PC-3 (cell line): ENCODE measurements around the gene BAIAP2L1.

ENCODE experiments used
- CTCF ChIP-seq: fragments of 300-600 bp; sonication (generic); conservative IDR thresholded peaks from 2 replicates; pipeline ENCODE4 v1.5.1; 2017; ENCODE audit warnings: antibody characterized with exemption, low read depth, mild to moderate bottlenecking, low read length
- EZH2 ChIP-seq: fragments of 300-600 bp; sonication (generic); IDR thresholded peaks from one replicate; pipeline ENCODE4 v1.6.1; 2017; ENCODE audit warnings: antibody characterized with exemption, mild to moderate bottlenecking, low read length; ENCODE audit not compliant: unreplicated experiment
- EZH2phosphoT487 ChIP-seq: fragments of 300-600 bp; sonication (generic); IDR thresholded peaks from 2 replicates; pipeline ENCODE4 v1.6.1; 2018; ENCODE audit warnings: mild to moderate bottlenecking, antibody characterized with exemption, low read length, borderline replicate concordance

DNA sequence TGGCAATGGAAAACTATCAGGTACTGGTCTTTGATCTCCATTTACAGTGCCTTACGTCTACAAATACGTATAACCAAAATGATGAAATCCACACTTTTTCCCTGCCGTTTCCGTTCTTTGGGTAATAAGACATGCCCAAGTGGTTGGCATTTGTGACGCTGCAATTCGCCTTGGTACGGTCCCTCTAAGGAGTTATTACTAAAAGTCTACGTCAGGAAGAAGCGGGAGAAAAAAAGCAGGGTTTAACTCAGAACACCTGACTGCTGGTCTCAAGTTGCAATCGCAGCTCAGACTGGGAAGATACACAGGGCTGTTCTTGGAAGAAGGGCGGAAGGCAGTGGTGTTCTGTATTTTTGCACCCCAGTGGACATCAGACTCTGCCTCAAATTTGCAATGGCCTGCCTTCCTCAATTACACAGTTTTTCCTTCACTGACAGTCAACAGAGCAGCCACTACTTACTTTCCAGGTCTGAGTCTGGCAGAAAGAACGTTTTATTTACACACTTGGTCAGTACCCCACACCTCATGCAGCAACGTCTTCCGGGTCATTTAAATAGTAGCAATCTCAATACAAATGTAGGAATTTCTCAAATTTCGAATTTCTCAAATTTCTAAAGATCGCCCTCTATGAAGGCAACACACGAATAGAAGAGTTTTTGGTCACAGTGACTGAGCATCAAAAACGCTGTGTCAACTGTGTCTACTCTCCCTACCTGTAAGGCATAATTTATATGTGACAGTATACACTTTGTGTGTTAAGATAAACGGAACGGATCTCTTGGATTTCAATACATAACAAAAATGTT, 2.1 kb downstream of the BAIAP2L1 start:
- TF ChIP-seq EZH2 = no peak
- TF ChIP-seq CTCF = no peak; the same call in 1 of the 2 replicates
- no peak for TF ChIP-seq EZH2phosphoT487
